SIG-M5 (cell line): Measurements from ENCODE around the gene BICC1.

Experiments used
- DNase-seq: peaks from one replicate; lab custom pipeline; 2025; lab: John Stamatoyannopoulos, UW

Gene BICC1

GRCh38 chr10:58743466-58744115 lies 230.9 kb downstream of the BICC1 start:
- DNase-seq, result no peak

GRCh38 chr10:58746474-58747185 lies 234.0 kb downstream of the BICC1 start:
- DNase-seq, result no peak

GRCh38 chr10:58747687-58748086 lies 235.0 kb downstream of the BICC1 start:
- no peak for DNase-seq

GRCh38 chr10:58752665-58753064 lies 240.0 kb downstream of the BICC1 start:
- no peak for DNase-seq

- no peak for DNase-seq
Observed at GRCh38 chr10:58753425-58753824, 240.8 kb downstream of the BICC1 start.

GRCh38 chr10:58754469-58755339 lies 242.0 kb downstream of the BICC1 start:
- no peak for DNase-seq

GRCh38 chr10:58755340-58755610 lies 242.6 kb downstream of the BICC1 start:
- DNase-seq, result no peak

GRCh38 chr10:58755677-58756076 lies 243.0 kb downstream of the BICC1 start:
- DNase-seq, result no peak

- DNase-seq, result no peak
Observed at GRCh38 chr10:58756130-58756719, 243.6 kb downstream of the BICC1 start.

GRCh38 chr10:58757352-58758065 lies 244.8 kb downstream of the BICC1 start:
- DNase-seq, result no peak

GRCh38 chr10:58758321-58758720 lies 245.6 kb downstream of the BICC1 start:
- DNase-seq, result no peak

GRCh38 chr10:58764087-58764747 lies 251.5 kb downstream of the BICC1 start:
- DNase-seq, result no peak

- no peak for DNase-seq
Observed at GRCh38 chr10:58765910-58766309, 253.2 kb downstream of the BICC1 start.

- no peak for DNase-seq
Observed at GRCh38 chr10:58767652-58768051, 255.0 kb downstream of the BICC1 start.

- DNase-seq, result no peak
Observed at GRCh38 chr10:58771863-58772262, 259.2 kb downstream of the BICC1 start.

GRCh38 chr10:58772758-58773157 lies 260.1 kb downstream of the BICC1 start:
- DNase-seq, result no peak

GRCh38 chr10:58773341-58773740 lies 260.7 kb downstream of the BICC1 start:
- no peak for DNase-seq

- no peak for DNase-seq
Observed at GRCh38 chr10:58773944-58774343, 261.3 kb downstream of the BICC1 start.

GRCh38 chr10:58775960-58776567 lies 263.4 kb downstream of the BICC1 start:
- DNase-seq, result no peak

- no peak for DNase-seq
Observed at GRCh38 chr10:58776568-58777318, 264.1 kb downstream of the BICC1 start.
